ENCODE data around the gene SHE. TPM values are rescaled to one million over a fixed set of nuclear protein-coding genes. Genes with fewer than 3 reads are reported as not detected.

SHE gene
- total RNA-seq, 2 experiments from 2014 or later, result not detected

GRCh38 chr1:154550070-154550469 lies 47.9 kb upstream of the SHE start:
- H3K9me3 ChIP-seq (ENCODE audit: control insufficient read depth in 1 of 2, insufficient read depth in 1 of 2, low read length in 2 of 2), result no peaks in the 10 kb centered on the region
- no peak overlapping the region for H3K27ac ChIP-seq (ENCODE audit: low read depth in 1 of 2, low read length in 2 of 2)
- H3K4me1 ChIP-seq (ENCODE audit: insufficient read depth, low read length), result peaks cover 6% of the 10 kb centered on the region
- H3K9me3 Mint-ChIP-seq, result no peaks in the 10 kb centered on the region
- TF ChIP-seq CTCF (IDR thresholded peaks at IDR 0.05), result no peak
- peaks cover 8% of the 10 kb centered on the region for H3K4me1 Mint-ChIP-seq (ENCODE audit: low read depth)
- no peaks in the 10 kb centered on the region for H3K27me3 Mint-ChIP-seq
- H3K36me3 Mint-ChIP-seq (ENCODE audit: low read depth), result peaks cover 69% of the 10 kb centered on the region
- H3K4me3 Mint-ChIP-seq, result no peak overlapping the region
- ChIA-PET CTCF (interaction anchor here (6.0 kb wide), 1 partner anchor 69 kb away, joined by 43 read pairs; no protein-coding TSS in a partner anchor), POLR2A (no interaction called here)
- H3K4me3 ChIP-seq (ENCODE audit: low read length), result no peak overlapping the region
- ATAC-seq (ENCODE audit: poor library complexity), result no peak
- H3K27me3 ChIP-seq (ENCODE audit: control insufficient read depth in 1 of 2, insufficient read depth in 2 of 2, low read length in 2 of 2), result no peaks in the 10 kb centered on the region
- no peak overlapping the region for H3K27ac Mint-ChIP-seq
- DNase-seq, result no peak
- intact Hi-C loops (cut with DNase I, micrococcal nuclease), result loop anchor here in 1 of 2 experiments (10.0 kb wide), 2 partner anchors 355 to 535 kb away; partner anchors contain the start of gene TPM3
- H3K36me3 ChIP-seq (ENCODE audit: insufficient read depth, low read length), result peaks cover 60% of the 10 kb centered on the region

GRCh38 chr1:154549202-154549770 lies 47.1 kb upstream of the SHE start:
- intact Hi-C loops (cut with DNase I, micrococcal nuclease), result loop anchor here (5.0 to 10.0 kb wide), 2 partner anchors 147 to 224 kb away; partner anchors contain the start of genes AQP10 (in 1 of the 2) and ATP8B2 (in 1 of the 2)
- DNase-seq, result no peak
- Histone ChIP-seq H3K9me3 (ENCODE audit: control insufficient read depth in 1 of 2, insufficient read depth in 1 of 2, low read length in 2 of 2) (no peaks in the 10 kb centered on the region), H3K4me1 (ENCODE audit: insufficient read depth, low read length) (no peaks in the 10 kb centered on the region), H3K4me3 (ENCODE audit: low read length) (no peak overlapping the region), H3K27ac (ENCODE audit: low read depth in 1 of 2, low read length in 2 of 2) (no peak overlapping the region), H3K27me3 (ENCODE audit: control insufficient read depth in 1 of 2, insufficient read depth in 2 of 2, low read length in 2 of 2) (no peaks in the 10 kb centered on the region), H3K36me3 (ENCODE audit: insufficient read depth, low read length) (peaks cover 52% of the 10 kb centered on the region)
- no peaks in the 10 kb centered on the region for H3K9me3 Mint-ChIP-seq
- peaks cover 4% of the 10 kb centered on the region for H3K4me1 Mint-ChIP-seq (ENCODE audit: low read depth)
- H3K4me3 Mint-ChIP-seq, result no peak overlapping the region
- H3K27ac Mint-ChIP-seq, result peak overlapping the region; percentile 27
- H3K27me3 Mint-ChIP-seq, result no peaks in the 10 kb centered on the region
- ChIA-PET POLR2A (no interaction called here), CTCF (interaction anchor here (6.0 kb wide), 1 partner anchor 69 kb away, joined by 43 read pairs; no protein-coding TSS in a partner anchor)
- peaks cover 61% of the 10 kb centered on the region for H3K36me3 Mint-ChIP-seq (ENCODE audit: low read depth)
- TF ChIP-seq CTCF (IDR thresholded peaks at IDR 0.05), result no peak
- ATAC-seq (ENCODE audit: poor library complexity), result no peak

GRCh38 chr1:154548028-154548427 lies 45.8 kb upstream of the SHE start:
- no peak for TF ChIP-seq CTCF (IDR thresholded peaks at IDR 0.05)
- intact Hi-C loops (cut with DNase I, micrococcal nuclease), result loop anchor here (5.0 to 10.0 kb wide), 2 partner anchors 146 to 223 kb away; partner anchors contain the start of genes AQP10 (in 1 of the 2) and ATP8B2 (in 1 of the 2)
- DNase-seq (no peak), ATAC-seq (ENCODE audit: poor library complexity) (no peak)
- Mint-ChIP-seq H3K9me3 (no peaks in the 10 kb centered on the region), H3K4me3 (no peak overlapping the region), H3K27me3 (no peaks in the 10 kb centered on the region), H3K36me3 (ENCODE audit: low read depth) (peaks cover 50% of the 10 kb centered on the region), H3K27ac (peak overlapping the region; percentile 27), H3K4me1 (ENCODE audit: low read depth) (peaks cover 4% of the 10 kb centered on the region)
- H3K9me3 ChIP-seq (ENCODE audit: control insufficient read depth in 1 of 2, insufficient read depth in 1 of 2, low read length in 2 of 2), result no peaks in the 10 kb centered on the region
- no peak overlapping the region for H3K27ac ChIP-seq (ENCODE audit: low read depth in 1 of 2, low read length in 2 of 2)
- H3K4me1 ChIP-seq (ENCODE audit: insufficient read depth, low read length), result no peaks in the 10 kb centered on the region
- ChIA-PET CTCF (interaction anchor here (6.0 kb wide), 1 partner anchor 67 kb away, joined by 43 read pairs; no protein-coding TSS in a partner anchor), POLR2A (no interaction called here)
- no peaks in the 10 kb centered on the region for H3K27me3 ChIP-seq (ENCODE audit: control insufficient read depth in 1 of 2, insufficient read depth in 2 of 2, low read length in 2 of 2)
- no peak overlapping the region for H3K4me3 ChIP-seq (ENCODE audit: low read length)
- peaks cover 39% of the 10 kb centered on the region for H3K36me3 ChIP-seq (ENCODE audit: insufficient read depth, low read length)
